Measurements from ENCODE around the gene ACSF2.

DNA sequence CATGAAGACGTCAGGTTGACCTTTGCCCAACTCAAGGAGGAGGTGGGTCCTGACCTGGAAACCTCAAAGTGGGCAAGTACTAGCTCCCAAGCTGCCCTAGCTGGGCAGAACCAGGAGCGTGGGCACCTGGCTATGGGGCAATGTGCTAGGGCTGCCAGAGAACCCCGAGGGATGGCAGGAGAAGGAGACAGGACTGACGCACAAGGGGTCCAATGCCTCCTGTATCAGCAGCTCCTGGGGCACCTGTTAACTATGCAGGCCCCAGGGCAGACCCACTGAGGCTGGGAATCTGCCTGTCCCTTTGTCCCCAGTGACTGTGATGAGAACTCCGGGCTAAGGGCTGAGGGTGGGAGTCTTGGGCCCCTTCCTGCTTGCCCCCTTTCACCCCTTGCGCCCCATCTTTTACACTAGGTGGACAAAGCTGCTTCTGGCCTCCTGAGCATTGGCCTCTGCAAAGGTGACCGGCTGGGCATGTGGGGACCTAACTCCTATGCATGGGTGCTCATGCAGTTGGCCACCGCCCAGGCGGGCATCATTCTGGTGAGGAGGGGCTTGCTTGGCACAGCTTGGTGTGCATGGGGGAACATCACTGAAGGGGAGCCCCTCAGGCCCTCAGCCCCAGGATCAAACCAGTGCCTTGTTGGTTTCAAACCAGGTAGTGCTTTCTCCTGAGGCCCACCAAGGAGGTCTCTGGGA, 35.0 kb downstream of the ACSF2 start:
- TF ChIP-seq, protein P1, sequence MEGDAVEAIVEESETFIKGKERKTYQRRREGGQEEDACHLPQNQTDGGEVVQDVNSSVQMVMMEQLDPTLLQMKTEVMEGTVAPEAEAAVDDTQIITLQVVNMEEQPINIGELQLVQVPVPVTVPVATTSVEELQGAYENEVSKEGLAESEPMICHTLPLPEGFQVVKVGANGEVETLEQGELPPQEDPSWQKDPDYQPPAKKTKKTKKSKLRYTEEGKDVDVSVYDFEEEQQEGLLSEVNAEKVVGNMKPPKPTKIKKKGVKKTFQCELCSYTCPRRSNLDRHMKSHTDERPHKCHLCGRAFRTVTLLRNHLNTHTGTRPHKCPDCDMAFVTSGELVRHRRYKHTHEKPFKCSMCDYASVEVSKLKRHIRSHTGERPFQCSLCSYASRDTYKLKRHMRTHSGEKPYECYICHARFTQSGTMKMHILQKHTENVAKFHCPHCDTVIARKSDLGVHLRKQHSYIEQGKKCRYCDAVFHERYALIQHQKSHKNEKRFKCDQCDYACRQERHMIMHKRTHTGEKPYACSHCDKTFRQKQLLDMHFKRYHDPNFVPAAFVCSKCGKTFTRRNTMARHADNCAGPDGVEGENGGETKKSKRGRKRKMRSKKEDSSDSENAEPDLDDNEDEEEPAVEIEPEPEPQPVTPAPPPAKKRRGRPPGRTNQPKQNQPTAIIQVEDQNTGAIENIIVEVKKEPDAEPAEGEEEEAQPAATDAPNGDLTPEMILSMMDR (IDR thresholded peaks at IDR 0.05) = no peak
- TF ChIP-seq POLR2AphosphoS5 (IDR thresholded peaks at IDR 0.05) (no peak), POLR2A (IDR thresholded peaks at IDR 0.05) (no peak), EP300 (IDR thresholded peaks at IDR 0.05) (no peak)
